Activated naive CD8-positive, alpha-beta T cell treated with anti-CD3 and anti-CD28 coated beads, Interleukin-2, amount 50 U/mL, for 24 hours (primary cell): Measurements from ENCODE around the gene SLC4A1.

Experiments used
- ATAC-seq: fragments of 150-1000 bp; cut with Tn5 transposase; one replicate; pipeline ENCODE4 v1.10.0; 2021
- DNase-seq: peaks from one replicate; pipeline ENCODE4 v3.0.0; 2021
- H3K27ac Mint-ChIP-seq: one replicate; pipeline ENCODE4 v1.8.0; 2021; ENCODE audit warnings: mild to moderate bottlenecking, mixed read lengths
- H3K27me3 Mint-ChIP-seq: one replicate; pipeline ENCODE4 v1.8.0; 2021; ENCODE audit warnings: mixed read lengths
- H3K36me3 Mint-ChIP-seq: one replicate; pipeline ENCODE4 v1.8.0; 2021; ENCODE audit warnings: low read depth, mixed read lengths
- H3K4me1 Mint-ChIP-seq: one replicate; pipeline ENCODE4 v1.8.0; 2021; ENCODE audit warnings: mixed read lengths
- H3K4me3 Mint-ChIP-seq: one replicate; pipeline ENCODE4 v1.8.0; 2021; ENCODE audit warnings: mild to moderate bottlenecking, moderate library complexity, mixed read lengths
- H3K9me3 Mint-ChIP-seq: one replicate; pipeline ENCODE4 v1.8.0; 2021; ENCODE audit warnings: mixed read lengths

Gene SLC4A1

GRCh38 chr17:44307387-44308186 lies 39.7 kb upstream of the SLC4A1 start:
- Mint-ChIP-seq H3K27ac (no peak overlapping the region), H3K9me3 (no peaks in the 10 kb centered on the region), H3K36me3 (no peaks in the 10 kb centered on the region), H3K4me3 (peak overlapping the region; percentile 46), H3K27me3 (peaks cover 28% of the 10 kb centered on the region), H3K4me1 (peaks cover 4% of the 10 kb centered on the region)
- peak; percentile 23 for ATAC-seq
- no peak for DNase-seq

DNA sequence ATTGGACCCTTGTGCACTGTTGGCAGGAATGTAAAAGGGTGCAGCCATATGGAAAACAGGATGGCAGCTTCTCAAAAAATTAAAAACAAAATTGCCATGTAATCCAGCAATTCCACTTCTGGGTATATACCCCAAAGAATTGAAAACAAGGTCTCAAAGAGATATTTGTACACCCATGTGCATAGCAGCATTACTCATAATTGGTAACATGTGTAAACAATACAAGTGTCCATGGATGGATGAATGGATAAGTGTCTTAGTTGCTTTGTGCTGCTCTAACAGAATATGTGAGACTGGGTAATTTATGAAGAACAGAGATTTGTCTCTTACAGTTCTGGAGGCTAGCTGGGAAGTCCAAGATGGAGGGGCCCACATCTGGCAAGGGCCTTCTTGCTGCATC lies 36.7 kb upstream of the SLC4A1 start:
- H3K36me3 Mint-ChIP-seq = no peaks in the 10 kb centered on the region
- no peak overlapping the region for H3K27ac Mint-ChIP-seq
- H3K4me1 Mint-ChIP-seq = peaks cover 4% of the 10 kb centered on the region
- DNase-seq (no peak), ATAC-seq (no peak)
- H3K9me3 Mint-ChIP-seq = no peaks in the 10 kb centered on the region
- peaks cover 29% of the 10 kb centered on the region for H3K27me3 Mint-ChIP-seq
- no peak overlapping the region for H3K4me3 Mint-ChIP-seq

DNA sequence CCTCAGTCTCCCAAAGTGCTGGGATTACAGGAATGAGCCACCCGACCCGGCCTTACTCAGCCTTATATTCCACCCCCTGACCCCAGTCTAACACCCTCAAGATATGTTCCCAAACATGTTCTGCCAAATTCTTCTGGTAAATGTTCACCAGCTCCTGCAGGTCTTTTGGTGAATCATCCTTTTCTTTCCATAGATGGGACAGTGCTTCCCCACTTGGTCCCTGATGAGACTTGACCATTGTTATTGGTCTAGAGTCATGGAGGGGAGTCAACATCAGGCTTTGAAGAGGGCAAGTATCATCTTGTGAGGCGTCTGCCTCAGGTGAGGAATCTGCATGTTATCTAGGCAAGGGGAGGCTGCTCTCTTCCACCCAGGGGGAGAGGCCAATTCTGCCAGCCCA lies 30.0 kb upstream of the SLC4A1 start:
- Mint-ChIP-seq H3K9me3 (no peaks in the 10 kb centered on the region), H3K27ac (no peak overlapping the region), H3K4me1 (peaks cover 2% of the 10 kb centered on the region), H3K4me3 (no peak overlapping the region), H3K36me3 (no peaks in the 10 kb centered on the region), H3K27me3 (peaks cover 7% of the 10 kb centered on the region)
- DNase-seq = no peak
- ATAC-seq = no peak

- Mint-ChIP-seq H3K27me3 (peaks cover 5% of the 10 kb centered on the region), H3K9me3 (no peaks in the 10 kb centered on the region), H3K4me1 (peaks cover 2% of the 10 kb centered on the region), H3K27ac (peak overlapping the region; percentile 12), H3K36me3 (no peaks in the 10 kb centered on the region), H3K4me3 (no peak overlapping the region)
- DNase-seq (no peak), ATAC-seq (no peak)
These were observed 25.7 kb upstream of the SLC4A1 start for GRCh38 chr17:44293509-44294226.

- Mint-ChIP-seq H3K27me3 (peaks cover 5% of the 10 kb centered on the region), H3K9me3 (no peaks in the 10 kb centered on the region), H3K36me3 (no peaks in the 10 kb centered on the region), H3K4me1 (no peaks in the 10 kb centered on the region), H3K4me3 (no peak overlapping the region), H3K27ac (no peak overlapping the region)
- no peak for ATAC-seq
- no peak for DNase-seq
These were observed 19.7 kb upstream of the SLC4A1 start for GRCh38 chr17:44287651-44288050.

- peaks cover 9% of the 10 kb centered on the region for H3K4me1 Mint-ChIP-seq
- H3K4me3 Mint-ChIP-seq = no peak overlapping the region
- no peak overlapping the region for H3K27ac Mint-ChIP-seq
- no peaks in the 10 kb centered on the region for H3K36me3 Mint-ChIP-seq
- peaks cover 4% of the 10 kb centered on the region for H3K27me3 Mint-ChIP-seq
- H3K9me3 Mint-ChIP-seq = no peaks in the 10 kb centered on the region
- DNase-seq (no peak), ATAC-seq (no peak)
These were observed 16.1 kb upstream of the SLC4A1 start for GRCh38 chr17:44284024-44284400.

DNA sequence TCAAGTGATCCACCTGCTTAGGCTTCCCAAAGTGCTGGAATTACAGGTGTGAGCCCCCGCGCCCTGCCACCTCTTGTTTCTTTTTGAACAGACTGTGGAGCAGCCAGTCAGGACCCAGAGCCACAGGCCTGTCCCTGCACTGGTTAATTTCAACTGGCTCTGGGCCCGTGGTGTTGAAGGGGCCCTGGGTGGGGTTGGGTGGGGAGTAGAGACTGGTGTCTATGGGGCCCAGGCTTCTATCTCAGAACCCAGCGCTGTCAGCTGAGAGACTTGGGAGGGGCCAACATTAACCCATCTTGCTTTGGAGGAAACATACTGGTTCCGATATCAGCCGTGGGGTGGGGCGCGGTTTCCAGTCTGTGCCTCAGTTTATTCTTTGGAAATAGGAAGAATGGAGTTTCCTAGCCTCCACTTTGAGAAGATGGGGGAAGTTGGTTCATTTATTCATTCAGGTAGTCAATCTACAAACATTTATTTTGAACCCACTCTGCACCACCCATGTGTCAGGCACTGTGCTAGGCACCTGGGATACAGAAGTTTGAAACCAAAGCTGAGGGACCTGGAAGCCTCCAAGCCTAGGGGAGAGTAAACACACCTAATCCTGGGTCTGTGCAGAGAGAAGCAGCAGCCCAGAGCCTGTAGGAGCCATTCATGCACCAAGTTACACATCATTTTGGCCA lies 15.5 kb upstream of the SLC4A1 start:
- Mint-ChIP-seq H3K4me1 (peaks cover 9% of the 10 kb centered on the region), H3K4me3 (no peak overlapping the region), H3K36me3 (no peaks in the 10 kb centered on the region), H3K9me3 (no peaks in the 10 kb centered on the region), H3K27ac (no peak overlapping the region), H3K27me3 (peaks cover 4% of the 10 kb centered on the region)
- ATAC-seq = no peak
- DNase-seq = no peak

DNA sequence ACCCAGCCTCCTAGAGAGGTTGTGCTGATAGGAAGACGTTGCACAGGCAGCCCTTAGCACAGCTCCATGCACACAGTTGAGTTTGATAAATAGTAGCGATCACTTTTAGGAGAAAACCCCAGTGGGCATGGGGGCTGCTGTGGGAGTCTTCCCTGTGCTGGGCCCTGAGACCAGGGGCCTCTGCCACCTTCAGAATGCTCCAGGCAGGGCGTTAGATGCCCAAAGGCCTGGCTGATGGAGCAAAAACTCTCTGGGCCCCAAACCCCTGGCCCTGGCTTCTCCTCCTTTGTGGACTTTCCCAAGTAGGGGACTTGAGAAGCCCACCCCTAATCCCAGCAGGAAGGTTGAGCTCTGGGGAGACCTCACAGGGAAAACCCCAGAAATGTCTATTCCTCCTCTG lies 14.3 kb upstream of the SLC4A1 start:
- Mint-ChIP-seq H3K36me3 (no peaks in the 10 kb centered on the region), H3K27ac (no peak overlapping the region), H3K27me3 (no peaks in the 10 kb centered on the region), H3K4me1 (peaks cover 9% of the 10 kb centered on the region), H3K9me3 (no peaks in the 10 kb centered on the region), H3K4me3 (no peak overlapping the region)
- ATAC-seq (no peak), DNase-seq (no peak)

DNA sequence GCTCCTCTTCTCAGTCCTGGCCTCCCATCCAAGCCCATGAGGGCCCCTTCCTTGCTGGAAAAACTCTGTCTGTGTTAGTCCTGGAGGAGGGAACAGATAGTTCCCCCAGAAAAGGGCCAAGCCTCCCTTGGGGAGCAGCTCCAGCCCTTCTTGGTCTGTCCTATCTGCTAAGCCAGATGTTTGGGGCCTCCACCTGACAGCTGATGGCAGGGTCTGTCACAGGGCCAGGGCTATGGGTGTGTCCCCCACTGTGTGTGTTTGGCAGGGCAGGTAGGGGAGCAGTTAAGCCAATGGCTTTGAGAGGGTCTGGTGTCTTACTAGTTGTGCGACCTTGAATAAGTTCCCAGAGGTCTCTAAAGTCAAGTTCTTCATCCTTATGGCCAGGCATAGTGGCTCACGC lies 13.6 kb upstream of the SLC4A1 start:
- ATAC-seq (no peak), DNase-seq (no peak)
- H3K27ac Mint-ChIP-seq = no peak overlapping the region
- no peaks in the 10 kb centered on the region for H3K36me3 Mint-ChIP-seq
- H3K27me3 Mint-ChIP-seq = no peaks in the 10 kb centered on the region
- H3K4me1 Mint-ChIP-seq = peaks cover 9% of the 10 kb centered on the region
- H3K9me3 Mint-ChIP-seq = no peaks in the 10 kb centered on the region
- no peak overlapping the region for H3K4me3 Mint-ChIP-seq

GRCh38 chr17:44280392-44280937 lies 12.5 kb upstream of the SLC4A1 start:
- Mint-ChIP-seq H3K36me3 (no peaks in the 10 kb centered on the region), H3K4me1 (peaks cover 9% of the 10 kb centered on the region), H3K27ac (no peak overlapping the region), H3K27me3 (no peaks in the 10 kb centered on the region), H3K4me3 (no peak overlapping the region), H3K9me3 (no peaks in the 10 kb centered on the region)
- DNase-seq (no peak), ATAC-seq (no peak)

DNA sequence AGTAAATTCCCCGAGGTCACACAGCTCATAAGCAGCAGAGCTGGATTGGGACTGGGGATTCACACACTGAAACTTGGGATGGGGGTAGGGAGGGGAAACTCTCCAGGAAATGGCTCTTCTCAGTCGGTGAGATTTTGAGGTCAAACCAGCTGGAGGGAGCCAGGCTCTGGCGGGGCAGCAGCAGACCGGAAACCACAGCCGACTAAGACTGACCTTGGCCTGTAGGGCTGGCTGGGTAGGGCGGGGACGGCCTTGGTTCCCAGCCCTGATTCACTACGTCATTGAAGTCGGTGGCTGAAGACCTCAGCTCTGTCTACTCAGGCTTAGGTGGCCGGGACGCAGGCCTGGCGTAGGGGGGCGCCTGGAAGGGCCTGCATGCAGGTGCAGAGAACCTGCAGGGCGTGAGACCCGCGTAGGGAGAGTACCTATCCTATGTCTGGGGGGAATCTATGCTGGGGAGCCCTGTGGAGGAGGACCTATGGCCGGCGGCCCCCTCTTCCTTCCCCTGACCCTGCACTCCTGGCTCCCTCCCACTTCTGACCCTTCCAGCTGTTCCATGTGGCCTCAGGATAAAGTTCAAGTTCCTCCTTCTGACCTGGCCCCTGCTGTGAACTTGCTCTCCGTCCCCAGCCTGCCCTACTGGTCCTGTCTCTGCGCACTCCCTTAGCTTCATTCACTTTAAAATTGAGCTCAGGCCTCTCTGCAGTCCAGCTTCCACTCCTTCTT lies 11.9 kb upstream of the SLC4A1 start:
- peak; percentile 27 for DNase-seq
- H3K27ac Mint-ChIP-seq = no peak overlapping the region
- H3K9me3 Mint-ChIP-seq = no peaks in the 10 kb centered on the region
- H3K36me3 Mint-ChIP-seq = no peaks in the 10 kb centered on the region
- no peaks in the 10 kb centered on the region for H3K27me3 Mint-ChIP-seq
- H3K4me1 Mint-ChIP-seq = peaks cover 9% of the 10 kb centered on the region
- peak; percentile 53 for ATAC-seq
- no peak overlapping the region for H3K4me3 Mint-ChIP-seq

DNA sequence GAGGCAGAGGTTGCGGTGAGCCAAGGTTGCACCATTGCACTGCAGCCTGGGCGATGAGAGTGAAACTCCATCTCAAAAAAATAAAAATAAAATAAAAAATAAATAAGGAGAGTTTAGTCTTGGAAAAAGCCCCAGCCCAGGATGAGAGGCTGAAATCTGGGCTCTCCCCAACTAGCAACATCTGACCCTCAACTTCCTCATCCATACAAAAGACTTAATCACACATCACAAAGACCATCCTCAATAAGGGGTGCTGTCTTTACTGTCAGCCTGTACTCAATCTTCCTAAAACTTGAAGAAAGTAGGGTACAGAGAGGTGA lies 11.4 kb upstream of the SLC4A1 start:
- H3K27ac Mint-ChIP-seq = no peak overlapping the region
- H3K27me3 Mint-ChIP-seq = no peaks in the 10 kb centered on the region
- peaks cover 9% of the 10 kb centered on the region for H3K4me1 Mint-ChIP-seq
- no peak for ATAC-seq
- H3K9me3 Mint-ChIP-seq = no peaks in the 10 kb centered on the region
- H3K36me3 Mint-ChIP-seq = no peaks in the 10 kb centered on the region
- DNase-seq = no peak
- H3K4me3 Mint-ChIP-seq = no peak overlapping the region

DNA sequence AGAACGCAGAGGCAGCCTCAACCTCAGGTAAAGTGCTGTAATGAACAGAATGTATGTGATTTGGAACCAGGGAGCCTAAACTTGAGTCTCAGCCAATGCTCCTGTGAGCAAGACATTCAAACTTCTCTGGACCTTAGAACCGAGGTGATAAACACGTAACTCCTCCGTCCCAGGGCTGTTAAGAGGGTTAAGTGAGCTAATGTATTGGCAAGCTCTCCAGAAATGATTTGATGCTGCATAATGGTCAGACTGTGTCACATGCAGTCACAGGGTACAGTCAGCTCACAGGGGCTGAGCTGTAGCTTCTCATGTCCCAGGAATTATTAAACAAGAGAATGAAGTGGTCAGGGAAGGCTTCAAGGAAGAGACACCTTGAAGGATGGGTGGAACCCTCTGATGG lies 10.0 kb upstream of the SLC4A1 start:
- Mint-ChIP-seq H3K27me3 (no peaks in the 10 kb centered on the region), H3K4me1 (peaks cover 9% of the 10 kb centered on the region), H3K9me3 (no peaks in the 10 kb centered on the region), H3K4me3 (no peak overlapping the region), H3K27ac (no peak overlapping the region), H3K36me3 (no peaks in the 10 kb centered on the region)
- no peak for ATAC-seq
- DNase-seq = no peak

DNA sequence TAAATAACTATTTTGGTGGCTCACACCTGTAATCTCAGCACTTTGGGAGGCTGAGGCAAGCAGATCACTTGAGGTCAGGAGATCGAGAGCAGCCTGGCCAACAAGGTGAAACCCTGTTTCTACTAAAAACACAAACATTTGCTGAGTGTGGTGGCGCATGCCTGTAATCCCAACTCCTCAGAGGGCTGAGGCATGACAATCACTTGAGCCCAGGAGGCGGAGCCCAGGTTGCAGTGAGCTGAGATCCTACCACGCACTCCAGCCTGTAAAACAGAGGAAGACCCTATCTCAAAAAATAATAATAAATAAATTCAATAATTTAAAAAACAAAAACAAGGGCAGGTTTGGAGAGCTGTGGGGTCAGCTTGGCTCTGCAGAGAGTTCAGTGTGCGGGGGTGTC lies 5.7 kb upstream of the SLC4A1 start:
- H3K27me3 Mint-ChIP-seq = peaks cover 2% of the 10 kb centered on the region
- ATAC-seq = no peak
- DNase-seq = no peak
- H3K4me3 Mint-ChIP-seq = no peak overlapping the region
- no peaks in the 10 kb centered on the region for H3K36me3 Mint-ChIP-seq
- H3K9me3 Mint-ChIP-seq = no peaks in the 10 kb centered on the region
- H3K4me1 Mint-ChIP-seq = no peaks in the 10 kb centered on the region
- H3K27ac Mint-ChIP-seq = no peak overlapping the region
